GM21360 (cell line): ENCODE data around the gene KHK.
"Not testable (repeated sequence)": the region's sequence is repeated elsewhere in the genome, so short reads cannot be mapped to it uniquely, and the experiment has no call there.

Source experiments
- ATAC-seq: cut with Tn5 transposase; IDR thresholded peaks from one replicate; pipeline ENCODE4 v1.9.1; 2021; ENCODE audit warnings: mild to moderate bottlenecking, moderate library complexity; ENCODE audit not compliant: unreplicated experiment

Gene KHK

DNA sequence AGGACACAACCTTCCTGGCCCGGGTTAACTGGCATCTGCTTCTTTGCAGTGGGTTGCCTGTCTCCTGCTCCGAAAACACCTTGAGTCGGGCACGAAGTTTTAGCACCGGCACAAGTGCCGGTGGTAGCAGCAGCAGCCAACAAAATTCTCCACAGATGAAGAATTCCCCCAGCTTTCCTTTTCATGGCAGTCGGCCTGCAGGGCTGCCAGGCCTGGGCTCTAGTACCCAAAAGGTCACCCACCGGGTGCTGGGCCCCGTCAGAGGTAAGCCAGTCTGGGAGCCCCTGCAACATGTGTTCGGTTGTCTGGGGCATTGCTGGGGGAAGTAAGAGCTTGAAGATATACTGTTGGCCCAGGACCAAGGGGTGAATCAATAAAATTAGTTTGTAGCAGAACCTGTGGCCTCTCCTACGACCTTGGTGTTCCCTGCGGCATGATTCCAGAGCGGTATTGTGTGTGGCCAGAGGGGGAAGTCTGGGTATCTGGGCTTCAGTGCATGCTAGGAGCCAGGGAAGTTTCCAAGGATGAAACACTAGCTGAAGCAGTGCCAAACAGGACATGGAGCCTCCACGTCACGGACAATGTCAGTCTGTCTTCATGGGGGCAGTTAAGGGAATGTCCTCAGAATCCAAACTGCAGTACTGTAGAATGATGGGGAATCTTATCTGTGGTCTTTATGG lies 27.3 kb upstream of the KHK start:
- no peak for ATAC-seq

DNA sequence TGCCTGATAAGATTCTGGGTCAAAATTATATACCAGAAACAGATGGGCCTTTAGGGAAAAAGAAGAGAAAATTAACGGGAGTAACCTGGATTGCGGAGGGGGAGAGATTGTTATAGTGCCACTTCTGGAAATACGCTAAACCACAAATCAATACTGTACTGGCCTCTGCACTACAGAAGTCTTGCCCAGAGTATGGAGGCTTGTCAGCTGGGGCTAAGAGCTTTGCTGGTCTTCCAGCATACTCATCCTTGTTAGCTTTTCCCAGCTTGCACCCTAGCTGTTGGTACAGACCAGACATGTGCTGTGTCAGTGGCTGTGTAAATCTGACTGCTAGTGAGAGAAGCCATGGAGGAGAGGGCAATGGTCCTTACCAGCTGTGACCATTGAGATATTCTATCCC lies 26.2 kb upstream of the KHK start:
- no peak for ATAC-seq

DNA sequence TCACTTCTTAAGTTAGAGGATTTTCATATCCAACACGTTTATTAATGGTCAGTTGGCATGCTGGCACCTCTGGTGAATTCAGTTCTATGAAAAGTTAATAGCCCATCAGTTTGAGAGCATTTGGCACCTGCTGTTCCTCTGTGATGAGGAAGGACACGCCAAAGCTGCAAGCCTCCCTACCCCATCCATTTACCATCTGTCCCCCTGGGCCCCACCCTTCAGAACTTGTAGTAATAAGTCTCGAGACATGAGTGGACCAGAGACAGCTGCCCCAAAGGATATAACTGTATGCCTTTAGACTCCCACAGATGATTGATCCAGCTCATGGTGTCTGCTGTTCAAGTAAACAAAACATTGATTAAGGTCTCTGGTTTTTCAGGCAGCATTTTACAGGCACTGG lies 21.4 kb upstream of the KHK start:
- ATAC-seq: no peak

DNA sequence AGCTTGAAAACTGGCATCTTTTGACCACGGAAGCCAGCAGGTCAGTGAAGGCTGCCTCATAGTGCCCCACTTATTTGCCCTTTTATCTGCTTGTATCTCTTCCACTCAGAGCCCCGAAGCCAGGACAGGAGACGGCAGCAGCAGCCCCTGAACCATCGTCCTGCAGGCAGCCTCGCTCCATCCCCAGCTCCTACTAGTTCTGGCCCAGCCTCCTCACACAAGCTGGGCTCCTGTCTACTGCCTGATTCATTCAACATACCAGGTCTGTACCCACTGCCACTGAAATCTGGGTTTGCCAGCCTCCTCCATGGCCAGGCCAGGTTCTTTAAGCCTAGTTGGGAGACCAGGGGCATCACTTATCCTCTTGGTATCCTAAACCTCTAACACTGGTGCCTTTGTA lies 19.2 kb upstream of the KHK start:
- no peak for ATAC-seq

DNA sequence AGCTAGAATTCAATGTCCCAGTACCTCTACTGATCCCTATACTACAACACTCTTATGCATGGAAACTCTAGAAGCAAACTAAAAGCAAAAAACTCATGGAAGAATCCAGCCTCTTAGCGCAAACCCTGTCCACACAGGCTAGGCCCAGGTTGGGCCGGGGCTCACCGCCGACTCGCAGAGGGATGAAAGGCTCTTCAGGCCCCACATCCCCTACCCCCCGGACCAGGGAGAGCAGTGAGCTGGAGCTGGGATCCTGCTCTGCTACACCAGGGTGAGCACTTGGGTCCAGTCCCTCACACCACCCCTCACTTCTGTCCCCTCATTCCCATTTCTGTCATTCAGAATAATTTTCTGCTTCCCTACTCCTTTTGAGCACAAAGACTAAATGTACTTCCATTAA lies 17.1 kb upstream of the KHK start:
- no peak for ATAC-seq

DNA sequence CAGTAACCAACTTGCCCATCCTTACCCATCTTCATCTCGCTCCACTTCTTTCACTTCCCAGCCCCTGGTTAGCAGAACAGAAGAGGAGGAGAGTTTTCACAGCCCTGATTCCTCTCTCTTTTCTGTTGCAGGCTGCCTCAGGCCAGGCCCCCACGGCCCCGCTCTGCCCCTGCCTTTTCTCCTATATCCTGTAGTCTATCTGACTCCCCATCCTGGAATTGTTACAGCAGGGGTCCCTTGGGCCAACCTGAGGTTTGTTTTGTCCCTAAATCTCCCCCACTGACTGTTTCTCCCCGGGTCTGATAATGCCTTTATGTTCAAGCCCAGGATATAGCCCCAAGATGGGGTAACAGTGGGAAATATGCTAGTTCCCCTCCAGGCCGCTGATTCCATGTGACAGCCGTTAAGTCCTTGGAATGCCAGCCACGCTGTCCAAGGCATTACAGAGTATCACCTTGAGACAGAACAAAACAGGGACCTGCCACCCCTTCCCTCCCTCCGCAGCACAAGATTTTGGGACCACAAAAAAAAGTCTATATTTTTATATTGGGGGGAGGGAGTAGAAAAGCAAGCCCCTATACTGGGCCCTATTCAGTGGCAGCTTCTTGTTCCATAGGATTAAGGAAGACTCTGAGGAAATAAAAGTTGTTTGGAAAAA lies 16.5 kb upstream of the KHK start:
- ATAC-seq: no peak

DNA sequence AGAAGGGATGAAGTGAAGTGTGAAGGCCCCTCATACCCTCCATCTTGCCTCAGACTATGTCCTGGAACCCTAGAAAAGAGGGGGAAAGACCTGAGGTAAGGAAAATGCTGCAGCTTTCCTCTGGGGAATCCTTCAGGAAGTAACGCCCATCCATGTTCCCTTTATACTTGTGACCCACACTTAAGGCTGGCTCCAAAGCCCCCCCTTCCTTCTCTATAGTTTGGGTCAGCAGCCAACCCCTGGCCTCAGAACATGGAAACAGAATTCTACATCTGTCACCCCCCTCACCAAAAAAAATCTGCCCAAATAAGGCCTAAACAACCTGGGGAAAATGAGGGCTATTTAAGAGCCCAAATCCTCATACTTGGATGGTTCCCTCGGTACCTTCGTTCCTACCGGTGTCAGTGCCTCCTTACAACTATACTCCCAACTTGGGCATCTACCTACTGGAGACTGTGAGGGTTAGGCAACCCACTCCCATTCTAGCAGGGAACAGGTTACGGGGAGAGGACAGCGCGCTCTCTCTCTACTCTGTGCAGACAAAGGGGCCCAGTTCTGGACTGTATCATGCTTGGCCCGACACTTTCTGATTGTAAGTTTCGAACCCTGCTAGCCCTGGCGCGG lies 15.8 kb upstream of the KHK start:
- no peak for ATAC-seq

DNA sequence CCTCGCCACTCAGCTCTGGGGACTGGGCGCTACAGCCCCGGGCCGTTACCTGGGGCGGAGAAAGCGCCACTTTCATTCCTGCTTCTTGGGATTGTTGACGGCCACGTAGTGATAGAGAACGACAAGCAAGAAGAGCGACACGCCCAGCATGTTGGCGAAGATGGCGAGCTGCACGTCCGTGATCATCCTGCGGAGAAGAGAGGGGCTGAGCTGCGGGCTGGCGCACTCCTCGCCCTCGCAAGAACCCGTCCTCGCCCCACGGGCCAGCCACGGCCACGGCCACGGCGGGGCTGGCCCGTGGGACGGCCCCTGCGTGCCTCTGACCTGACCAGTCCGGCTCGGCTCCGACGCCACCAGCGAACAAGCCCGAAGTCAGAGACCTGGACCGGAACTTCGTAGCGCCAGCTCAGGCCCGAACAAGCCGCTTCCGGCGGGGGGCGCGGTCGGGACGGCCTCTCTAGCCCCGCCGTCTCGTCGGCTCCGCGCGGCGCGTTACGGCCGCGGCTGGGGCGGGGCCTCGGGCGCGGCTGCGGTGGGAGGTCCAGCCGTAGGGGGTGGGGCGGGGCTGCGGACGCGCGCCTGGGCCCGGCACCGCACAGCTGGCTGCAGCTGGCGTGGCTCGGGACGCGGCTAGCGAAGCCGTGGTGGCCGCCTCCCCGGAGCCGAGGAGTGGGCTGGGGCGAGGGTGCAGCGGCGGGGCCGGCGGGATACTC lies 15.1 kb upstream of the KHK start, which contains the start of gene OST4:
TSS of gene OST4 (minus strand) at position 378 of the 713 bp plus-strand sequence.
- ATAC-seq: peak; percentile 74

DNA sequence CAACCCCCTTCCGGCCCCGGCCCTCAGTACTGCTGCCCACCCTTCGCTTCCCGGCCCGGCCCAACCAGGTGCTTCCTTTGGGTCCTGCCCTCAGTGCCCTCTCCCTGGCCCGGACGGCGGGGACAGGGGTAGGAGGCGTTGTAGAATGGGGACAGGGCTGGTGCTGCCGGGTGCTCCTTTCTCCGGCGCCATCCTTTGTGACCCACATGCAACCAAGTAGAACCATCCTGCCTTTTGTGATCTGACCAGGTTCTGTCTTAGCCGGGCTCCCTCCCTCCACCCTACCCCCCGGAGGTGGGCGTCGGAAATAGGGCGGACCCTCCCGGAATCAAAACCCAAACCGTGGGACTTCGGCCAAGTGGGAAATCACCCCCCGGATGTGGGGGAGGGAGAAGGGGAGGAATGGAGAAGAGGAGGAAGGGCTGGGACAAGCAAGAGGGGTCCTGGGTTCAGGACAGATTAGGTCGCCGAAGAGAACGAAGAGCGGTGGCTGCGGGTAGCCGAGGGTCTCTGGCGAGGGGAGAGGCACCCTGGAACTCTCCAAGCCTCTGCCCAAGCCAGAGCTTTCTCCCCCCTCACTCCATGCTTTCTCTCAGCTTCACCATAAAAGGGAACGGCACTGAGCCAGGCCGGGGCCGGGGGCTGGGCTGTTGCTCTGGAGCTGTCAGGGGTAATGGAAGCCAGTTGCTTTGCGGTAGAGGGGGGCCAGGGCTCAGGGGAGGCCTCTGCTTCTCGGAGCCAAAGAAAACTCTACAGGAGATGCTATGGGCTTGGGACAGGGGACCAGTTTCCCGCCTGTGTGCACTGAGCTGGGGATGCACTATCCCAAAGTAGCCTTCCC lies 14.4 kb upstream of the KHK start:
- peak; percentile 17 for ATAC-seq

DNA sequence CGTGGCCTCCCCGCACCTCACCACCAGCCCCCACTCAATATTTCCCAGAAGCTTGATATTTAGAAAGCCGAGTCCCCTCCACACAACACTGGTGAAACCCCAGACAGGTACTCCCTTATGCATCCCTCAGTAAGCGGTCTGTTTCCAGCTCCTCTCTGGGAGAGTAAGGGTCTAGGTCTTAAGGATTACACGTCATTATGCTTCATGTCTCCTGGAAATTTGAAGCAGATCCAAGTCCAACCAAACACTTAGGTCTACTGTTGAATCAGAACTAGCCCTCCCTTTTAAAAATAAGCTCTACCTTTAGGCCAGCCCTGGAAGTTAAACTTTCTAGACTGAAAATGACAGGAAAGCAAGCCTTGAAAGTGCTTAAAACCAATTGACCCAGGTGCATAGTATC lies 13.7 kb upstream of the KHK start:
- ATAC-seq: no peak

DNA sequence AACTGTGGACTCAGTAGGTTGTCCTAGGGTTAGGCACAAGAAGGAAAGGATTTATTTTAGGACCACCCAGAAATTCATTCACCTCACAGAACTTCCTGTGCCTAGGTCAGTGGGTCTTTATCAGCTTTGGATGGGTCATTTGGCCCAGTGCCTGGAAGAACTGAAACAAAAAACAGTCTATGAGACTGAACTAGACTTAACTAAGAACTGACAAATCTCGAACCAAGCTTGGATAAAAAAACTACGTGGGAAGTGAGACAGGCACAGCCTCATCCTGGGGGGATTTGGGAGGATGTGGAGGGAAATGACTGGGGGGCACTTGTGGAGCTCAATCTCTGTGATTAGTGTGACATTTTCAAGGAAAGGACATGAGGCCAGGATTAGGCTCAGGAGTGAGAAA lies 12.8 kb upstream of the KHK start:
- no peak for ATAC-seq

DNA sequence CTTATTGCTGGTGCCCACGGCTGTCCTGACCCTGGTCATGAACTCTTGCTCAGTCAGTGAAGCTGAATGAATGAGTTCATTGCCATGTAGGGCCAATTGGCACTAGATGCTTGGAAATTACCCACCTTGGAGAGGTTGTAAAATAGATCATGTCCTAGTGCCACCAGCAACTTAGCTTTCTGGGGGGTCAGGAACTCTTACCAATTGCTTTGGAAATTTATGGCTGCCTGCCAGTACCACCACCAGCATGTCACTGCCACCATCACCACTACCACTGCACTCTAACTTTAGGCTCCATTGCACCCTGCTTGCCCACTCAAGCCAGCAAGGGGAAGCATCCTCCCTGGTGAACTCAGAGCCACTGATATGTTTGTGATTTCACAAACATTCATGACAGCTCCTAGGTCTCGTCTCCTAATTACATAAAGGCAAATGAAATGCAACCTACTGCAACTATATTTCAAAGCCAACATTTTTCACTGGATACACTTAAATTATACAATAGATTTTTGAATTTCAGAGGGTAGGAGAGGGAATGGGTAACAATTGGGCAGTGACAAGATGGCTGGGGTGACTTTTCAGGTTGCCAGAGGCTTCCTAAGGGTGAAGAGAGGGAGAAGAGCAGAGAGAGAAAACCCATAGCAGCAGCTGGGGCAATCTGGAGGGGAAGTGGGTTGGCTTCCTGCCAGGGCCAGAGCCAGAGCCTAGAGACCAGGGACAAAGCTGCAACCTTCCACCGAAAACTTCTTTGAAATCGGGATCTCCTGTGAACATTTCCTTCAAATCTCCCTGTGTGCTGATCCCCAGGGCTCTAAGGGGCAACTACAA lies 11.6 kb upstream of the KHK start:
- ATAC-seq: no peak

DNA sequence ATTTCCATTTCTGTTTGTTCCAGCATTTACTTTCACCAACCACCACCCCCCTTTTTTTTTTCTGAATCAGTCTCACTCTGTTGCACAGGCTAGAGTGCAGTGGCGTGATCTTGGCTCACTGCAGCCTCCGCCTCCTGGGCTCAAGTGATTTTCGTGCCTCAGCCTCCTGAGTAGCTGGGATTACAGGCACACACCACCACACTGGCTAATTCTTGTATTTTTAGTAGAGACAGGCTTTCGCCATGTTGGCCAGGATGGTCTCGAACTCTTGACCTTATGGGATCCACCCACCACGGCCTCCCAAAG lies 11.1 kb upstream of the KHK start:
- ATAC-seq: not testable (repeated sequence)

DNA sequence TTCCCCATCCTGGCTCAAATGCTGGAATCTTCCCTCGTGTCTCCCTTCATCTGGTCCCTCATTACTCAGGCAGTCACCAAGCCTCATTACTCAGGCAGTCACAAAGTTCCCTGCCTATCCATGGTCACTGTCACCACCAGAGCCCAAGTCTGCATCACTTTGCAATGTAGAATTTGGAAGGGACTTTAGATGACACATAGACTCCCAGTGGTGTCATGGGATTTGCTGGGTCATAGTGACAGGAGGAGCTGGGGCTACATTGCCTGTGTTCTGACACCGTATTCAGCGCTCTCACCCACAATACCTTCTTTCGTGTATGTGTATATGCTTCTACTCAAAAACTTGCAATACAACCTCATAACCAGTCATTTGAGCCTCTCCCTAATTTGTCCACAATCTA lies 10.2 kb upstream of the KHK start:
- ATAC-seq: no peak

DNA sequence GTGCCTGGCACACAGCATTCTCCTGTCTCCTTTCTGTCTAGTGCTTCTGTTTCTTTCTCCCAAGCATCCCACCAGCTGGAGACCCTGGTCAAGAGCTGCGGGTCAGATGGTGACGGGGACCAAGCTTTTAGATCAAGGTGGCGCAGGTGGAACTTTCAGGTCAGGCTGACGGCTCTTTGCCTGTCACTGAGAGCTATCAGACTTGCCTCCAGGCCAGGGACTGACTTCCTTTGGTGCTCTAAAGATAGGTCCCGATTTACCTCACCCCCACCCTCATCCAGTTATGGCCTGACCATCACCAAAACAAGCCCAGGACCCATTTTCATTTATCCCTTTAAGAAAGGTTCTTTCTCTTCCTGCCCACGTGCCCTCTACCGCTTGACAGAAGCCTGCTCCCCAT lies 9.3 kb upstream of the KHK start:
- ATAC-seq: no peak

DNA sequence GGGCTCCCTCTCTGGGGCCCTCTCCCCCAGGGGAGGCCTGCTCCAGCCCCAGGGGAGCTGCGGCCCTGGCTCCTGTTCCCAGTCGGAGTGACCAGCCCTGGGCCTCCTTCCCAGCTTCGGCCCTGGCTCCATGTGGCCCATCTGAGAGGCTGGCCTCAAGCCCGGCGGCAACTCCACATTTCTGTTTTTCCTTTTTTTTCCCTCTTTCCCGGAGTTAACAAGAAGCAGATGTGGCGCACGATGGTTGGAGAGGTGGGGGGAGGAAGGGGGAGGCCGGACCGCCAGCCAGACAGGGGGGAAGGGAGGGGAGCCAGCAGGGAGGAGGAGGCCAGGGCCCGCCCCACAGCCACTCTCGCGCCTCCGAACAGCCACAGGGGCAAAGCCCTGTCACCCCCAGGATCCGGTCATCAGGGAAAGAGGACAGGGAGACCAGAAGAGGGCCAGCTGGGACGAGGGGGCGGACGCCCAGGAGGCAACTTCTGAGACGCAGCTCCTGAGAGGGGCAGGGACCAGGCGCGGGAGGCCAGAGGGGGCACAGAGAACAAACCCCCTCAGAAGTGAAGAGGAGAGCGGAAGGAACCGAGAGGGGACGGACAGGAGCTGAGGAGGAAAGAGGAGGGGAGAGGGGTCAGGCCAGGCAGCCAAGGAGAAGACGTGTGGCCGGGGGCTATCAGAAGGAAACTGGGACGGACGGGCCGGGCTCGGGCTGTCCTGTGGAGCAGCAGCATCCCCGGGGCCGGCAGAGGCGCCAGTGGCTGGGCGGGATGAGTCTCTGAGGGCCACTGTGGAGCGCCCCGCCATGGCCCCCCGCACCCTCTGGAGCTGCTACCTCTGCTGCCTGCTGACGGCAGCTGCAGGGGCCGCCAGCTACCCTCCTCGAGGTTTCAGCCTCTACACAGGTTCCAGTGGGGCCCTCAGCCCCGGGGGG lies 8.0 kb upstream of the KHK start, which contains the start of gene EMILIN1:
TSS of gene EMILIN1 (plus strand) at position 349 of the 928 bp plus-strand sequence. CDS start at position 800, 451 bp downstream.
- ATAC-seq: no peak

DNA sequence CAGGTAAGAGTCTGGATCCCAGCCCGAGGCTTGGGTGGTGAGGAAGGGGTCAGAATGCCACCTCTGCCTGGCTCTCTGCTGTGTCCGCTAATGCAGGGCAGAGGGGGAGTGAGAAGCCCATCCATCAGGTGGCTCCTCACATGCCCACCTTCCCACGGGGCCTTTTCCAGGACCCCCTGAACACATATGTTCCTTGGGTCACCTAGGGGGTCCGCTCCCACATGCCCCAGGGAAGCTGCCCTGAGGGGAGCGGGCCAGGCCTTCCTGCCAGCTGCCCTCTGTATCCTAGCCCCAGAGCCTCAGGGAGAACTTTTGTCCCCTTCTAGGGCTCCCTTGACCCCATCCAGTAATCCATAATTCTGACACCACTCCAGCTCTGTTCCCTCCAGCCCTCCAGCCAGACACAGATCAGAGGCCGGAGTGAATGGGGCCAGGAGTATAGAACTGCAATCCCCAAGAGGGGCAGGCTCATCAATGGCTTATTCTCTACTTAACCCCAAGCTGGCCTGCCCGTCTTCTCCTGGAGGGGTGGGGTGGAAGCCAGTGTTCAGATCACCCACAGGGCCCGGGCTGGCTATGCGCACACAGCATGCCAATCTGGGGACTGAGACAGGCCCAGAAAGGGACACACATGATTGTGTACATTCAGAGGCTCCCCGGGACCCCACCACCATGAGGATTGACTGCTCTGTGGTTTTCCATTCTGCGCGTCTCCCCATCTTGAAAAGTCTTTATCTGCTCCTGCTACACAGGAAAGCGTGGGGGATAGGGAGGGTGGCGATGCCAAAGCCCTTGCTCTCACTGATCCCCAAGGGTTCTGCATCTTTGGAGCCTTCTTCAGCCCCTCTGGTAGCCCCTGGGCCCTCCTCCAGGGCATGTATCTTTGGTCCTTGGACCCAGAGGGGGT lies 7.1 kb upstream of the KHK start:
- no peak for ATAC-seq

DNA sequence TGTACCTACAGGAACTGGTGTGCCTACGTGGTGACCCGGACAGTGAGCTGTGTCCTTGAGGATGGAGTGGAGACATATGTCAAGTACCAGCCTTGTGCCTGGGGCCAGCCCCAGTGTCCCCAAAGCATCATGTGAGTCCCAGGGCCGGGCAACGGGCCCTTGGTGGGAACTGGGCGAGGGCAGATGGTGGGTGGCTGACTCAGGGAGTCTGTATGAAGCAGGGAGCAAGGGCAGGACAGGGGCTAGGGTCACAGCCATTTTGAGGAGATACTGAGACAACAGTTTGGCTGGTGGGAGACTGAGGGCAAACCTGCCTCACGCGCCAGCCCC lies 6.5 kb upstream of the KHK start:
- no peak for ATAC-seq
